T-cell (primary cell): ENCODE data around the gene FOXA3. TPM values are rescaled to one million over a fixed set of nuclear protein-coding genes. Genes with fewer than 3 reads are reported as not detected.

Experiments used
- ATAC-seq, 4 experiments: fragments of 200-7000 bp in 3 of 4; fragments of 150-1000 bp in 1 of 4; cut with Tn5 transposase; replicated peaks in 1 of 4; 1 replicate in 3 of 4; 2 replicates in 1 of 4; pipeline ENCODE4 v1.10.0; 2021; ENCODE audit warnings: moderate library complexity in 3 of 4, mild to moderate bottlenecking in 2 of 4, moderate number of reproducible peaks in 1 of 4
- CTCF ChIA-PET, 2 donors: fragments of 300-600 bp; sonication (Branson Sonifier 250); formaldehyde crosslinking; loops; one replicate each; lab custom pipeline; 2022; ENCODE audit warnings: antibody characterized with exemption in 2 of 2; lab: Charles Lee
- POLR2A ChIA-PET, 2 donors: fragments of 300-600 bp; sonication (Branson Sonifier 250); formaldehyde crosslinking; loops; one replicate each; lab custom pipeline; 2022; ENCODE audit warnings: antibody characterized with exemption in 2 of 2; lab: Charles Lee
- DNase-seq, 35 experiments: peaks; one replicate each; pipeline versions ENCODE4 v3.0.0 to v3.0.0-alpha.2; 2013 to 2023
- H3K27ac ChIP-seq: one replicate; pipeline ENCODE4 v1.5.1; 2013; ENCODE audit warnings: low read length
- H3K27me3 ChIP-seq, 2 experiments: replicated peaks in 1 of 2; 1 replicate in 1 of 2; 2 replicates in 1 of 2; pipeline versions ENCODE4 v1.6.1 to v1.7.0; 2013; ENCODE audit warnings: low read length in 1 of 2, mixed read lengths in 1 of 2; ENCODE audit not compliant: control insufficient read depth in 2 of 2, insufficient read depth in 2 of 2; ENCODE audit errors: extremely low read depth in 1 of 2
- H3K36me3 ChIP-seq, 2 donors: 1 replicate in 1 of 2; 2 replicates in 1 of 2; pipeline versions ENCODE4 v1.6.1 to v1.7.0; 2013; ENCODE audit warnings: low read length in 1 of 2; ENCODE audit not compliant: control insufficient read depth in 2 of 2, insufficient read depth in 1 of 2; ENCODE audit errors: extremely low read depth in 1 of 2
- H3K4me1 ChIP-seq, 2 experiments: 1 replicate in 1 of 2; 2 replicates in 1 of 2; pipeline versions ENCODE4 v1.6.1 to v1.7.0; 2013; ENCODE audit warnings: low read length in 2 of 2, mixed read lengths in 1 of 2; ENCODE audit not compliant: insufficient read depth in 2 of 2, control insufficient read depth in 1 of 2; ENCODE audit errors: extremely low read depth in 1 of 2
- H3K4me3 ChIP-seq, 2 donors: 1 replicate in 1 of 2; 2 replicates in 1 of 2; pipeline versions ENCODE4 v1.5.1 to v1.7.0; 2013; ENCODE audit warnings: mild to moderate bottlenecking in 2 of 2, low read length in 1 of 2, moderate library complexity in 1 of 2; ENCODE audit not compliant: control insufficient read depth in 1 of 2; ENCODE audit errors: extremely low read depth in 1 of 2
- H3K9me3 ChIP-seq: 2 replicates; pipeline ENCODE4 v1.7.0; 2013
- H3K27ac Mint-ChIP-seq, 2 donors: one replicate each; pipeline ENCODE4 v1.8.0; 2020 to 2021; ENCODE audit warnings: mild to moderate bottlenecking in 2 of 2, mixed read lengths in 2 of 2
- H3K27me3 Mint-ChIP-seq, 2 donors: one replicate each; pipeline ENCODE4 v1.8.0; 2021 to 2022; ENCODE audit warnings: mixed read lengths in 2 of 2
- H3K36me3 Mint-ChIP-seq: one replicate; pipeline ENCODE4 v1.8.0; 2021; ENCODE audit warnings: mixed read lengths
- H3K4me1 Mint-ChIP-seq, 3 donors: one replicate each; pipeline ENCODE4 v1.8.0; 2020 to 2022; ENCODE audit warnings: mixed read lengths in 3 of 3, mild to moderate bottlenecking in 1 of 3
- H3K4me3 Mint-ChIP-seq, 3 donors: one replicate each; pipeline ENCODE4 v1.8.0; 2020 to 2022; ENCODE audit warnings: mild to moderate bottlenecking in 3 of 3, mixed read lengths in 3 of 3, moderate library complexity in 3 of 3
- H3K9me3 Mint-ChIP-seq, 3 donors: one replicate each; pipeline ENCODE4 v1.8.0; 2020 to 2022; ENCODE audit warnings: mixed read lengths in 3 of 3
- WGBS: methylation state at CpG from one replicate; pipeline ENCODE4 v1.1.5; 2013; ENCODE audit warnings: missing lambda C conversion rate; ENCODE audit not compliant: insufficient coverage; 5-methylcytosine and 5-hydroxymethylcytosine counted together
- total RNA-seq, 35 experiments: library from RNA in 6 of 35; stranded (reverse) in 6 of 35; fragments of 120-200 nt in 1 of 35; gene quantifications; one replicate each; pipeline versions ENCODE4 v1.2.1 to v1.2.4 and lab custom pipeline; 2013 to 2026

Gene FOXA3
- total RNA-seq, 5 donors from 2014 or later (not counting 1 experiment from before 2014, with no cell fraction given), result 0.16 TPM; not detected in 4

DNA sequence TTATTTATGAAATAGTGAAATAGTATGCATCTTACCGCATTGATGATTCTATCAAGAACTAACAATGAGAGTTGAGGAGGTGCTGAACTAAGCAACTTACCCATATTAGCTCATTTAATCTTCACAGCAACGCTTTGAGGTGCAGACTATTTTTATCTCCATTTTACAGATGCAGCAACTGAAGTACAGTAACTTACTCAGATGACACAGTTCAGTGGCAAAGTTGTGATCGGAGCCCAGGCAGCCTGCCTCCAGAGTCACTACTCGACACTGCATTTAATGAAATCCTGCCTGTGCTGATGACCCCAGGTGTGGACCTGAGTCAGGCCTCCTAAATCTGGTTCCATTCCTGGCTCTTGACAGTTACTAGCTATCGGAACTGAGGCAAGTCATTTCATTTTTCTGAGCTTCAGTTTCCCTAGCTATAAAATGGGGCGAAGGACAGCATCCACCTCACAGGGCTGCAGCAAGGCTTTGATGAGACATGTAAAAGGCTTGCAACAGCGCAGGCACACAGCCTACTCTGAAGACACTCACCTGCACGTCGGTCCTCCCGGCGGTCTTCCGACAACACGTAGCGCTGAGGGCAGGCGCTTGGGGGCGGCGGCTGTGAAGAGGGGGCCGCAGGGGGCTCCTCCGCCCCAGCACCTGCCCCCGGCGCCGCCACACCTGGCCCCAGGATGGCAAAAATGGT lies 36.8 kb downstream of the FOXA3 start:
- Histone ChIP-seq H3K27ac (no peak overlapping the region), H3K4me1 (peaks cover 4 to 30% of the 10 kb centered on the region in 2 experiments), H3K36me3 (peaks cover 0 to 25% of the 10 kb centered on the region in 2 donors), H3K9me3 (no peaks in the 10 kb centered on the region), H3K27me3 (peaks cover 0 to 4% of the 10 kb centered on the region in 2 experiments), H3K4me3 (peak overlapping the region; percentile 53 to 88)
- POLR2A ChIA-PET, result interaction anchor here in 1 of 2 donors (0.6 kb wide), 1 partner anchor 69 kb away, joined by 16 read pairs; no protein-coding TSS in a partner anchor
- DNase-seq (peak in 1 of 35 experiments; percentile 3), ATAC-seq (no peak)
- Mint-ChIP-seq H3K9me3 (no peaks in the 10 kb centered on the region), H3K27me3 (no peaks in the 10 kb centered on the region), H3K4me1 (peaks cover 16 to 25% (median 19%) of the 10 kb centered on the region in 3 donors), H3K27ac (no peak overlapping the region), H3K36me3 (peaks cover 21% of the 10 kb centered on the region), H3K4me3 (peak overlapping the region; percentile 49 to 95 (median 65))
- 90% methylated on average over 20 of the region's 22 CpGs for WGBS
- CTCF ChIA-PET, result interaction anchor here (0.5 to 1.2 kb wide), 5 partner anchors 8 to 201 kb away, joined by 3 to 8 read pairs (median 3); no protein-coding TSS in a partner anchor

DNA sequence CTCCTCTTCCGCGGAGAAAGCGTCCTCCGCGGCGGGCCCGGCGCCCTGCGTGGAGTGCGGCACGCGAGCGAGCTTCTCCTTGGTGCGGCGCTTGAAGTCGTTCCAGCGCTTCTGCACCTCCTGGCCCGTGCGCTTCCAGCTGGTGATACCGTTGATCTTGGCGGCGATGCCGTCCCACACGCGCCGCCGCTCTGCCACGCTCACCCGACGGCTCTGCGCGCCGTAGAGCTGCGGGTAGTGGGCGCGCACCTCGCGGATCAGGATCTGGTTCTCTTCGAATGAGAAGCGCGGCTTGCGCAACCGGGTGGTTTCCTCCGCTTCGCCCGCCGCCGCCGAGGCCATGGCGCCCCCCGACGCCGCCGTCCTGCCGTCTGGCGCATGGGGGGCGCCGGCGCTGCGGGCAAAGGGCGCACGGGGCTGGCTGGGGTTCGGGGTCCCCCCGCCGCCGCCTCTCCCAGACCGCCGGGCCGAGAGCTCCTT lies 37.3 kb downstream of the FOXA3 start:
- H3K36me3 ChIP-seq, result peaks cover 0 to 25% of the 10 kb centered on the region in 2 donors
- POLR2A ChIA-PET, result no interaction called here
- H3K4me1 ChIP-seq, result peaks cover 4 to 30% of the 10 kb centered on the region in 2 experiments
- WGBS, result 20% methylated on average over 69 of the region's 69 CpGs
- peaks cover 0 to 1% of the 10 kb centered on the region in 2 donors for H3K27me3 Mint-ChIP-seq
- DNase-seq (peak in 27 of 35 experiments; percentile 6 to 67 (median 34)), ATAC-seq (no peak)
- peaks cover 21% of the 10 kb centered on the region for H3K36me3 Mint-ChIP-seq
- CTCF ChIA-PET, result interaction anchor here (0.5 to 1.3 kb wide), 7 partner anchors 9 to 201 kb away, joined by 3 to 8 read pairs (median 3); partner anchors contain the start of gene SIX5 (in 1 of the 2)
- H3K4me3 Mint-ChIP-seq, result peak overlapping the region; percentile 28 to 95 (median 62)
- no peaks in the 10 kb centered on the region for H3K9me3 Mint-ChIP-seq
- H3K27ac ChIP-seq, result no peak overlapping the region
- H3K27ac Mint-ChIP-seq, result no peak overlapping the region
- H3K27me3 ChIP-seq, result peaks cover 0 to 4% of the 10 kb centered on the region in 2 experiments
- peaks cover 16 to 25% (median 19%) of the 10 kb centered on the region in 3 donors for H3K4me1 Mint-ChIP-seq
- H3K9me3 ChIP-seq, result no peaks in the 10 kb centered on the region
- peak overlapping the region; percentile 53 to 88 for H3K4me3 ChIP-seq

DNA sequence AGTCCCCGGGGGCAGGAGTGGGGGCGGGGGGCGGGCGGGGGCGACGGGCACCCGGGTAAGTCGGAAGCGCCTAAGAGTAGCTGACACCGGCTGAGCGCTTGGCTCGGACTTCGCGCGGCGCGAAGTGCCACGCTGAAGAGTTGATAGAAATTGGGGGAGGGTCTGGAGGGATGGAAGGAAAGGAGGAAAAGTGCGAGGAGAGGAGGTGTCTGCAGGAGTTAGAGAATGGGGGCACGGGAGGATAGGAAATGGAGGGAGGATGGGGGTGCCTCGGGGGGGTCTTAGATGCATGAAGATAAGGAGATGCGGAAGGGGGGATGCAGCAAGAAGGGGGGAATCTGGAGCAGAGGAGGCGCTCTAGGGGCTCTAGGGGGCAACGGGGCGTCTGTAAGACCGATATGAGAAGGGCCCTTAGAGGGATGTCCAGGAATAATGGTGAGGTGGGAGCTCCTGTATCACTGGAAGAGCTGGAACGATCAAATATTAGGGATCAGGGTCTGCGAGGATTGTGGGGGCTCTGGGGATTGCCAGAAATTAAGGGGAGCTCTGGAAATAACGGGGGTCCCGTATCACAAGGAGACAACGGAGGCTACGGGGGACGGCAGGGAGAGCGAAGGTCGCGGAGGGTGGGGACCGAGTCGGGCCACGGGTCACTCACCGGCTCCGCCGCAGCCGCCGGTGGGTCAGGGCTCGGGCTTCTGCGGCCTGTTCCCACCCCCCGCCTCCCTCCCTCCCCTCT lies 38.0 kb downstream of the FOXA3 start, which contains the start of gene MYPOP:
Gene MYPOP, minus strand, starts transcription at position 702 of the 739 bp plus-strand sequence. CDS start 840 bp downstream, outside the sequence.
- peak in 1 of 4 experiments; percentile 1 for ATAC-seq
- Histone ChIP-seq H3K27ac (peak within 1 kb of the TSS; percentile 78), H3K27me3 (peaks cover 0 to 4% of the 10 kb centered on the region in 2 experiments), H3K36me3 (peaks cover 0 to 25% of the 10 kb centered on the region in 2 donors), H3K9me3 (no peaks in the 10 kb centered on the region), H3K4me1 (peaks cover 4 to 30% of the 10 kb centered on the region in 2 experiments), H3K4me3 (peak within 1 kb of the TSS; percentile 83 to 88)
- under 1% methylated on average over 30 of the region's 47 CpGs for WGBS
- peaks cover 21% of the 10 kb centered on the region for H3K36me3 Mint-ChIP-seq
- peak within 1 kb of the TSS; percentile 91 to 95 (median 93) for H3K4me3 Mint-ChIP-seq
- ChIA-PET POLR2A (interaction anchor here (0.6 to 1.1 kb wide), 3 partner anchors 15 to 621 kb away, joined by 3 to 7 read pairs (median 7); no protein-coding TSS in a partner anchor), CTCF (interaction anchor here (0.5 to 1.8 kb wide), 9 partner anchors 9 to 724 kb away, joined by 3 to 15 read pairs (median 4); partner anchors contain the start of genes BLOC1S3 (in 1 of the 2), CCDC61 (in 1 of the 2), SIX5 (in 1 of the 2) and SYMPK (in 1 of the 2))
- H3K4me1 Mint-ChIP-seq, result peaks cover 16 to 25% (median 19%) of the 10 kb centered on the region in 3 donors
- H3K9me3 Mint-ChIP-seq, result no peaks in the 10 kb centered on the region
- H3K27ac Mint-ChIP-seq, result peak within 1 kb of the TSS; percentile 86 to 89
- peaks cover 0 to 4% of the 10 kb centered on the region in 2 donors for H3K27me3 Mint-ChIP-seq
- DNase-seq, result peak in 2 of 35 experiments; percentile 13 to 14

DNA sequence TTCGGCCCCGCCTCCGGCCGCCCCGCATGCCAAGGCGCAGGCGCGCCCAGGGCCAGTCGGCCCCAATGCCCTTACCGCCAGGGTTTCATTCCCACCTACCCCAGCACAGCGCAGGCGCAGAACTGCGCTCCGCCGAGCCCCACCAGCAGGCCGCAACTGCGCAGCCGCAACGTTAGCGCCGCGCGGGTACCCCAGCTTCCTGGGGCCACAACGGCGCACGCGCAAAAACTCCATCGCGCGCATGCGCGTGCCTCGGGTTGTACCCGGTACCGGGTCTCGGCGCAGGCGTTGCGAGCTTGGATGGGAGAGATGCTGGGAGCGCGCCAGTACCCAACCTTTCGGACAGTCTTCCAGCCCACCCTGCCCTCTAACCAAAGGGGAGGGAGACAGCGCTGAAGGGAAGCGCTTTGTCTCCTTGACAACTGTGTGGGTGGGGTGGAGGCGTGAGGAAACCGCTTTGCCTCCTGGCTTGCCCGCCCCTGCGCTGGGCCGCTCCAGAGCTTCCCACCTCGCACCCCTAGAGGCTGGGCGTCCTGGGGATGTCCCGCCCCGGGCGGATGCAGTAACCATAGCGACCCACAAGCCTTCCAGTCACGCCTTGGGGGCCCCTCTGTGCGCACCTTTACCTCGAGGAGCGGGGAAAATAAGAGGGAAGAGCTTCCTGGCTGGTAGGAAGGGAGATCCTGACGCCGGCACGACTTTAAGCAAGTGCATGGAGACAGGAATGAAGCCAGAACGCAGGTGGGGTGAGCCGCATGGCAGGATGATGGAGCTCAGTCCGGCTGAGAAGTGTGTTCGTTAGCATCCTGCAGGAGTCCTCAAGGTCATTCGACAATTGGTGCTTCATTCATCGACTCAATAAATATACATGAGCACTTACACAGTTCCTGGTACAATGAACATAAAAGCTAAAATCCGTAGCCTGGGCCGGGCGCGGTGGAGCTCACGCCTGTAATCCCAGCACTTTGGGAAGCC lies 38.8 kb downstream of the FOXA3 start:
- Histone ChIP-seq H3K36me3 (peaks cover 0 to 20% of the 10 kb centered on the region in 2 donors), H3K9me3 (no peaks in the 10 kb centered on the region), H3K4me1 (peaks cover 4 to 30% of the 10 kb centered on the region in 2 experiments), H3K27me3 (peaks cover 0 to 8% of the 10 kb centered on the region in 2 experiments), H3K27ac (peak overlapping the region; percentile 78), H3K4me3 (peak overlapping the region; percentile 83 to 88)
- H3K27me3 Mint-ChIP-seq, result peaks cover 0 to 4% of the 10 kb centered on the region in 2 donors
- POLR2A ChIA-PET, result interaction anchor here (0.5 to 1.1 kb wide), 5 partner anchors 16 to 1243 kb away, joined by 3 to 12 read pairs (median 7); no protein-coding TSS in a partner anchor
- H3K36me3 Mint-ChIP-seq, result peaks cover 21% of the 10 kb centered on the region
- peak; percentile 85 to 89 (median 86) for ATAC-seq
- H3K27ac Mint-ChIP-seq, result peak overlapping the region; percentile 86 to 89
- peak overlapping the region; percentile 91 to 95 (median 93) for H3K4me3 Mint-ChIP-seq
- 4% methylated on average over 62 of the region's 73 CpGs for WGBS
- CTCF ChIA-PET, result interaction anchor here (0.7 to 1.8 kb wide), 10 partner anchors 10 to 725 kb away, joined by 3 to 15 read pairs (median 4); partner anchors contain the start of genes BLOC1S3 (in 1 of the 2), CCDC61 (in 1 of the 2), IRF2BP1 (in 1 of the 2) and SIX5 (in 1 of the 2)
- H3K9me3 Mint-ChIP-seq, result no peaks in the 10 kb centered on the region
- H3K4me1 Mint-ChIP-seq, result peaks cover 16 to 25% (median 19%) of the 10 kb centered on the region in 3 donors
- DNase-seq, result peak; percentile 96 to 100 (median 99)

DNA sequence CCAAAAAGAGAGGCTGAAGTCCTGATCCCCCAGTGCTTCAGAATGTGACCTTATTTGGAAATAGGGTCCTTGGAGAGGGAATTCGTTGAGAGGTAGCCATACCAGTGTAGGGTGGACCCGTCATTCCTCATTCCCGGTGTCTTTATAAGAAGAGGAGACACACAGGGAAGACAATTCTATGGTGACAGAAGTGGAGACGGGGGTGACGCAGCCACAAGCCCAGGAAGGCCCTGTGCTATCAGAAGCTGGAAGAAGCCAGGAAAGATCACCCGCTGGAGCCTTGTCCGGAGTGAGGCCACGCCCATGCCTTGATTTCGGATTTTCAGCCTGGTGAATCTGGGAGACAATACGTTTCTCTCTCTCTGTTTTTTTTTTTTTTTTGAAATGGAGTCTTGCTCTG lies 40.9 kb downstream of the FOXA3 start:
- Histone ChIP-seq H3K4me3 (no peak overlapping the region), H3K4me1 (peaks cover 4 to 30% of the 10 kb centered on the region in 2 experiments), H3K36me3 (peaks cover 0 to 5% of the 10 kb centered on the region in 2 donors), H3K27me3 (peaks cover 0 to 10% of the 10 kb centered on the region in 2 experiments), H3K9me3 (no peaks in the 10 kb centered on the region), H3K27ac (no peak overlapping the region)
- Mint-ChIP-seq H3K9me3 (no peaks in the 10 kb centered on the region), H3K36me3 (peaks cover 8% of the 10 kb centered on the region), H3K4me3 (no peak overlapping the region), H3K27ac (no peak overlapping the region), H3K4me1 (peaks cover 14 to 23% (median 17%) of the 10 kb centered on the region in 3 donors), H3K27me3 (peaks cover 3 to 14% of the 10 kb centered on the region in 2 donors)
- 86% methylated on average over 9 of the region's 10 CpGs for WGBS
- ATAC-seq (no peak), DNase-seq (no peak)
- ChIA-PET POLR2A (no interaction called here), CTCF (no interaction called here)
